ENCODE data around the gene FAM72B.
"Not testable (repeated sequence)": the region's sequence is repeated elsewhere in the genome, so short reads cannot be mapped to it uniquely, and the experiment has no call there.

FAM72B gene

DNA sequence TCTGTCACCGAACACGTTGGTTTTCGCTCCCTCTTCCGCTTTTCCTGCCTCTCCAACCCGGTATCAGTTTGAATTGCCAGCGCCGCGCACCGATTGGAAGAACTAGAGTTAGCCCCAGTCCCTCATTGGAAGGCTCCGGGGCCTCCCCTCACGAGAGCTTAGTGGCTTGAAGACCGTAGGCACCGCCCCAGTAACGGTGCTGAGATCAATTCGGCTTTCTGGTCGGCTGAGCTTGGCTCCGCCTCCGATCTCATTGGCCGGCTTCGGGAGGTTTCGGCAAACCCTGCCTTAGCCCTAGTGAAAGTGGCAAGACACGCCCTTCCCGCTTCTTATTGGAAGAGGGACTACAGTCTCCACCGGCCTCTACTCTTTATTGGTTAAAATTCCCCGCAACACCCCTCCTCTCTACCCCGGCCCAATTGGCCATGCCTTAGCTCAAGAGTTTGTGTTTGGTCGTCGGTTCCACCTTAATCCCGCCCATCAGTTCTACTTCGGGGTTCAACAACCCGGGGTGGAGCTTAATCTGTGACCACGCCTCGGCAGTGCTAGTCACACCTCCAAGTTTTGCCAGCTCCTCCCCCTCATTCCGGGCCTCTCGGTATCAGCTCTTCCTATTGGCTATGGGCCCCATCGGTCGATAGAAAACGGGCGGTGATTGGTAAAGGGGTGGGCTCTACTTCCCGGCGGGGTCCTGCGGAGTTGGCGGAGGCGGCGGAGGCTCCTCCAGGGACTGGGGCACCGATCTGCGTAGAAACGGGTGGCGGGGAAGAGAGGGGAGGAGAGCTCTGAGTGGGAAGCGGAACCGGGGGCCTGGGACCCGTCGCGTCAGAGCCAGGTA, at the start of gene FAM72B, which contains the start of gene SRGAP2C:
Gene FAM72B, minus strand, starts transcription at position 51 of the 838 bp plus-strand sequence. CDS start 851 bp downstream, outside the sequence.
Gene SRGAP2C, plus strand, starts transcription at position 686 of the 838 bp plus-strand sequence. CDS start 2,472 bp downstream, outside the sequence.
- DNase-seq (ENCODE audit: low read depth, low spot score), result peak; percentile 98

DNA sequence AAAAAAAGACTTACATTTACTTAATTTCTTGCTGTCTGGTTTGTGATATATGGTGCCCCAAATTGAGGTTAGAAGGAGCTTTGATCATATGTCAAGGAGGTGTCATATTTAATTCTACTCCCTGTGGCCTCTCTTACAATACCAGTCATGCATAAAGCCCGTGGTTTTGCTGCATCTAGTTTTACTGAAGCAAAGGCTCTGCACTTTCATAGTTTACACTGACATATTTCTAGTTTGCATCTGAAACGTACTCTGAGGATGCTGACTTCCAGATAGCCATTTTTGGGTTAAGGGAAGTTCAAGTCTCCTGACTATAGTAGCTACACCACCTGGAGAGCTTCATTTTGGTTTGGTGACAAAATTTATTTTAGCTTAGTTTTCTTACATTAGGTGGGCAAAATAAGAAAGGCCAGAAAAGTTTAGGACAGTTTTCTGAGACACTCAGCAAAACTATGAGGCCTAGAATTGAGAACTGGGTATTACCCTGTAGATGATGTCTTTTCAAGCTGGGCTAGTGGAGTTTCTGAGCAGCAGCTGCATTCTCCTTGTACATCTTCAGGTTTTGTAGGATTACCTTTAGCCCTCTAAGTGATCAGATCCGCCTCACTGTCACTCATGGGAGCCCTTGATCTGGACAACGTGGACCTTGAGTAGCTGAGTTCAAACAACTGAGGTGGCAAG, 48.4 kb upstream of the FAM72B start:
- not testable (repeated sequence) for DNase-seq (ENCODE audit: low read depth, low spot score)

DNA sequence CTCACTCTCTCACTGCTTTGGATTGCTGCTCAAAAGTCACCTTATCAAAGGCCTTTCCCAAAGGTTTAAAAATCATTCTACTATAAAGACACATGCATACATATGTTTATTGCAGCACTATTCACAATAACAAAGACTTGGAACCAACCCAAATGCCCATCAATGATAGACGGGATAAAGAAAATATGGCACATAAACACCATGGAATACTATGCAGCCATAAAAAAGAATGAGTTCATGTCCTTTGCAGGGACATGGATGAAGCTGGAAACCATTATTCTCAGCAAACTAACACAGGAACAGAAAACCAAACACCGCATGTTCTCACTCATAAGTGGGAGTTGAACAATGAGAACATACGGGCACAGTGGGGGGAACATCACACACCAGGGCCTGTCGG, 46.5 kb upstream of the FAM72B start:
- not testable (repeated sequence) for DNase-seq (ENCODE audit: low read depth, low spot score)

DNA sequence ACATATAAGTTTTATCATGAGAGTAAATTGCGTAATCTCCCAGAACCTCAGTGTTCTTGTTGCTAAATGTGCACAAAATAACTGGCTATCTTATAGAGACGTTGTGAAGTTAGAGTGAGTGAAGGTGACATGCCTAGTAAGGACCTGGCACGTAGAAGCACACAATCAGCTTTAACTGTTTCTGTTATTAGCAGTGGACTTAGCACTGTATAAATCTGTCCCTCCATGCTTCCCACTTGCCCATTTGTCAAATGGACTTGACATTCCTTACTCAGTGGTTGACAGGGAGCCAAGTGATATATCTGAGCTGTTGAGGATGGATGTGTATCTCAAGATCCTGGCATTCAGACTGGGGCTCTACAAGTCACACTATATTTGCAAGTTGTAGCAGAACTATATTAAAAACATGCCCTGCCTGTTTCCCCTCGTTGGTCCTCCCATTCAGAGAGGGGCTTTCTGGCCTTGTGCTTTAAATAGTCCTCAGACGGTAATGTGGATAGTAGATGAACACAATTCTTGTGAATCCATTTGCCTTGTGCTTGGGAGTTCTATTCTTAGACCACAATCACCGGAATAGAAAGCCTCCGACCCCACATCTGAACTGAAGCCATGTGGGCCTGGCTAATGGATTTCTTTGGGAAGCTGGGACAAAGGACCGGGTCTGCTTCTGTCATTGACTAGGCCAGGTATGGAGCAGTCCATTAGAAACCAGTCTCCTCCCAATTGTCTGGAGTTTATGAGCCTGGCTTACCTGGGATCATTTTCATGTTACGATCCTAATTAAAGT, 43.6 kb upstream of the FAM72B start:
- DNase-seq (ENCODE audit: low read depth, low spot score), result not testable (repeated sequence)

DNA sequence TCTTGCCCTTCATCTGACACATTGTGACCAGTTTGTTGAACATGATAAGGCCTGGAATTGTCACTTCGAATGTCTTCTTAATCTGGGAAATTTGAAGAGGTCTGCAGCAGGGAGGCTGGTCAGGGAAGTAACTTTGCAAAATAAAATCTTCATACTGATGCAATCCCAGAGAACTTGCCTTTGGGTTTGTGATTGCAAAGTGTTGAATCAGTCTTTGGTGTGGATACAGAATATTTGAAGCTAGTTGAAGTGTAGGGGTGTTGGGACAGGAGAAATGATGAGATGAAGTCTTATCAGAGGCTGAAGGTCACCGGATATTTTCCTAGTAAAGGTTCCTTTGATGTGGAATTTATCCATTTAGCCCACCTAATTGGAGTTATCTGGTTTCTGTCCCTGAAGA, 42.8 kb upstream of the FAM72B start:
- not testable (repeated sequence) for DNase-seq (ENCODE audit: low read depth, low spot score)

DNA sequence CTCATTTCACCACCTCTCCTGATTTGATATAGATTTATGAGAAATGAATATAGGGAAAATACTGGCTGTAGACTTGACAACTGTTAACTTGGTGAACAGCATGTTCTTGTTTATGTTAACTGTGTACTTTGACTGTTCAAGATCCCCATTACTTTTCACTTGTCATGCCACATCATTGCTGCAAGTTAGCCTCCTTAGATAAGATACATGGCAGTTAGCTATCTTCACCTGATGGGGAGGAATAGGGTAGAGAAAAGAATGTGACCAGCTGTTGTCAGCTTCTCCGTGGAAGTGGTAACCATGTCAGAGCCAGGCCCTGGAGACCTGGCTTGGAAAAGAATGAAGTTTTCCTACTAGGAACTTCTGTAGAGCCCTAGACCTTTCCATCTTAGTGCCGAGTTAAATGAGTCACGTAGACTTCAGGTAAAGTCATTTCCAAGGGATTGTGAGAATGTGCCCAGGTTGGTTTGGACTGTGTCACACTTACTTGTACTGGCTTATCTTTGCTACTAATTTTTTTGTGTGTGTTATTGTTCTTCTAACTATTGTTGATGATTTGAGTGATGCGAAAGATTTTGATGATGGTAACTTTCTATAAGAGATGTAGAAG, 42.3 kb upstream of the FAM72B start:
- DNase-seq (ENCODE audit: low read depth, low spot score), result not testable (repeated sequence)

DNA sequence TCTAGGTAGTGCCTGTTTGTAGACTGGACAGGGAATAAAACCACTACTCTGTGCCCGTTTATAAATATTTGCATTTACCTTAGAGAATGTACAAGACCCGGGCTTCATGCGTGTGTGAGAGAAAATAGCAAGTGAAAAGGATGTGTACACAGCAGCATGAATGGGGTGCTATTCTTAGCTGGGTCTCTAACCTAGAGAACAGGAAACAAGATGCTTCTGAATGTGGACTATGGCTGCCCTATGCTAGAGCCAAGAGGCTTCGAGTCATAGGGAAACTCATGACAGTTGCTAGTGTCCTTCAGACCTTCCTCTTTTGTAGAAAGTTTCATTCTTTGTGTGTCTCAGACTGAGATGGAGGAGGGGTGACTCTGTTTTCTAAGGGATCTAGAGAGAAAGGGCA, 40.6 kb upstream of the FAM72B start:
- DNase-seq (ENCODE audit: low read depth, low spot score), result not testable (repeated sequence)

DNA sequence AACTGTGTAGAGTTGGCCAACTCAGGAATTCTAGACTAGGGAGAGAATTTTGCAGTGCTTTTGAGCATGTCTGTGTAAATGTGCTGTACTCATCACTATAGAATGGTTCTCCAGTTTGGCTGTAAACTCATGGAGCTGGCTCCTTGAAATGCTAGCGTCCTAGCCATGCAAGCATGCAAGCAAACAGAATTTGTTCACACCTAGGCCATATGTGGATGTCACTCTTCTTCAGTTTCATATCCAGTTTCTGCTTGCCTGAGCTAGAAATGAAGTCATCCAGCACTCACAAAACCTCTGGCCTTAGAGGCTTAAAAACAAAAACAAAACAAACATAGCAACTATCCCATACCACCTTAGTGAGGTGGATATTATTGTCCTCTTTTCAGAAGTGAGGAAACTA, 37.6 kb upstream of the FAM72B start:
- not testable (repeated sequence) for DNase-seq (ENCODE audit: low read depth, low spot score)

DNA sequence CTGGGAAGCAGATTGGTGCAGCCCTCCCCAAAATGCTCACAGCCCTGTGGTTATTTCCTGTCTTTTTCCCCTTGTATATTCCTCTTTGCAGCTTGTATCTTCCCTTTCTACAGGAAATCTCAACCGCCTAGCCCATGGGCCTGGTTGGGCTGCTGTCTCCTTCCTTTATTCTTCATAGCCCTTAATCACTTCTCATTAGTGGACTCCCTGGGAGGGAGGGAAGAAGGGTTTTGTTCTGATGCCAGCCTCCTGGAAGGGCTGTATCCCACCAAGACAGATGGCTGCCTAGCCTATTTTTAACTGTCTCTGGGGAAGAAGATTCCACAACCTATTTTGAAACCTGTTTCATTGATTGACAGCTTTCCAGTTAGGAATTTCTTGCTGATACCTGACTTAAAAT, 32.5 kb upstream of the FAM72B start:
- DNase-seq (ENCODE audit: low read depth, low spot score), result not testable (repeated sequence)

DNA sequence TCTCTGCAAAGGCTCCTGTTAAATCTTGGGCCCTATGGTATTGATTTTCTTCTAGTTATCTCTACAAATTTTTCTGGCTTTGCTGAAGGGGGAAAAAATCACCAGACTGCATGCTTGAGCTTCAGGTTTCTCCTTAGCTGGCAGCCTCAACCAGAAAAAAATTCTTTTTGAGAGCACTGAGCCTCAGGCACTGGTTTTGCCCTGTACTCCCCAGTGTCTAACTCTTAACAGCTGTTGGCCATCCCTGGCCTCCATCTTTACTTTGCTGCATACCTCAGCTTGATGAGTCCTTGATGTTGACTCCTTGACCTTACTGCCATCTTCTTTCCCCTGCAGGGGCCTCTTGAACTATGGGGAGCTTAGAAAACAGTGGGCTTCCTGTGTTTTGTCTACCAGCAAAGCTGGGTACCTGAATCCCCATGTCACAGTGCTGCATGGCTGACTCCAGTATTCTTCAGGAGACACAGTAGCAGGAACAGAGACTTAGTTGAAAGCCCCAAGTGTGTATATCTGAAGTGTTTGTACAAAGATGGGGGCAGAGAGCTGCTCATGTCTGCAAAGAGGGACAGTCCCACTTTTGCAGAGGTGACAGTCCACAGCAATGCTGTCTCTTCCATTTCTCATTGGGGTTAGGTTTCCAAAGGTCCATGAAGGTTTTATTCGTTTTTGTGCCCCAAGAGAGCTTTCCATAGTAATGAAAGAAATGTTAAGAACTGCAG, 31.7 kb upstream of the FAM72B start:
- DNase-seq (ENCODE audit: low read depth, low spot score), result not testable (repeated sequence)

DNA sequence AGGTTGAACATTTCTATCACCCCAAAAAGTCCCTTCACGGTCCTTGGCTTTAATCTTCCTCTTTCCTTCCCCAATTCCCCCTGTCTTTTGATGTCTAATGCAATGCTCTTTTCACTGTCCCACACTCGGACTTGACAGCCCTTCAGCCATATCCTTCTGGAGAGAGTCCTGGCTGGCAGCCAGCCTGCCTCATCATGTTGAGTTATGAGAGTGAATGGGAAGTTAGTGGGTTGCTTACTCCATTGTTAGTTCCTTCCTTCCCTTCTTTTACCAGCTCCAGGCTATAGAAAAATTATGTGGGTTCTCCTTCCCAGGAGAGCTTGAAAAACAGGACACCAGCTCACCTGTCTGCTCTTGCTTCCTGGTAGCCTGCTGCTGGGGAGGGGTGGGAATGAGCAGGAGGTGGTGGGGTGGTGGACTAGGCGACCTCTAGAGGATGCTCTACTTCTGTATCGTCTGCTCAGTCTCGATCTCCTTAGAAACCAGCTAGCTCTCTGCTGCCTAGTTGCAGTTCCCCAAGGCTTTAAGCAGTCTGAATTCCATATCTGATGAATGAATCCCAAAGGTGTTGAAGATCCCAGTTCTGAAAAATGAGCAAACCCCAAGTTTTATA, 30.5 kb upstream of the FAM72B start:
- not testable (repeated sequence) for DNase-seq (ENCODE audit: low read depth, low spot score)

DNA sequence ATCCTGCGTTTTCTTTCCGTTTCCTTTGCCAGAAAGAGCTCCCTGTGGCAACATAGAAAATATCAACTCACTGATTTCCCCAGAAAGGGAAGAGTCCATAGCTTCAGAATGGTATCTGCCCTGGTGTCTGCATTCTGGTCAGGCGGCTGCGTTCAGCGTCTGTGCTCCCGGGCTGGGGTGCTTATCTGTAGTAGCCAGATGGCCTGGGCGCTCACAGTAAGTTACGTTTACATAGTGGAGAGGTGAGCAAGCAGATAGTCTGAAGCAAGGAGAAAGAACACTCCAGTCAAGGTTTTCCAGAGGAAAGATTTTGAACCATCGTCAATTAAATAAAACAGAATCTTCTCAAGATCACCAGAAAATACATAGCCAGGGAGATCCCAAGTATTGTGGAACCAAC, 29.4 kb upstream of the FAM72B start:
- DNase-seq (ENCODE audit: low read depth, low spot score), result not testable (repeated sequence)

DNA sequence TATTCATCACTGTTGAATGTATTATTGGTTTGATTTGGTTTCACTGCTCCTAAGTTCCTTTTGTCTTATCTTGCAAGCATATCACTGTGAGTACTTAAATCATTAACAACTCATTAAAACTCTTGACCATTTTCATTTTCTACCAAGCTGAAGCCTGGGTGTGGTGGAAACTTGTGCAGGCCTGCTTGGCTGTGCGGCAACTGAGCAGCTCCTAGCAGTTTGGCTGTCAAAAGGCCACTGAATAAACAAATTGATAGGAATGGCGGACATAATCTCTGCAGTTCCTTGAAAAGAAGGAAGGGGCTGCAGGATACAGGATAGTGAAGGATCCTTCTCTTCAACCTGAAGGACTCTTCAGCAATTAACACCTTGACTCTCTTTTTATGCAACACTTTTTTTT, 26.6 kb upstream of the FAM72B start:
- not testable (repeated sequence) for DNase-seq (ENCODE audit: low read depth, low spot score)

DNA sequence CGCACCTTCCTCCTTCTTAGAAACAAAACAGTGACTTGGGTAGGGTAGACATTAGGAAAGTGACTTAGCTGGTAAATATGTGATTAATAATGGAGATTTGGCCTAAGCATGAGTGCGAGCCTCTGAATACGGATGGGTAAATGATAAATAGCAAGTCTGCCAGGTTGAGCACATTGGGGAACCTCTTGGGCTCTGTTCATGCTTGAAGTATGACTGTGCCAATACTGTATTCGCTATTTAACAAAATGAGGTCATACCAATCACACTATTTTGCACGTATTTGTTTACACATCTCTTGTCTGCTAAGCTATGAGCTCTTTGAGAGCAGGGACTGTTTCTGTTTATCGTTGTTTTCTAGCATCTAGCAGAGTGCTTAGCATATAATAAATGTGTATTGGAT, 24.2 kb upstream of the FAM72B start:
- DNase-seq (ENCODE audit: low read depth, low spot score), result not testable (repeated sequence)

DNA sequence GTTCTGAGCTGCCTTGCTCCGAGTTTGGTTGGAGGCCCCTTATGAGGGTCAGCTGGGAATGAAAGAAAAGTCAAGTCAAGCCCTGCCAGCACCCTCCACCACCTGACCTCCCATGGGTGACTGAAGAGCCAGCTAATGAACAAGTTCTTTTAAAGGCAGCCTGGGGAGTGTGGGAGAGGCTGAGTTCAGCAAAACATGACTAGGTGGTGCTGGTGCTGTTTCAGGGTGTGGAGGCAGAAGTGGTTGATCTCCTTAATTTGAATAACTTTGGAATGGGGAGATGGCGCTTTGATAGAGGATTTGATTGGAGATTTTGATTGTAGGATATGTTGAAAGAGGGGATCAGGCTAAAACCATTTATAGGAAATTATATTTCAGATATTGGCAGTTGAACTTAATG, 23.2 kb upstream of the FAM72B start:
- not testable (repeated sequence) for DNase-seq (ENCODE audit: low read depth, low spot score)

DNA sequence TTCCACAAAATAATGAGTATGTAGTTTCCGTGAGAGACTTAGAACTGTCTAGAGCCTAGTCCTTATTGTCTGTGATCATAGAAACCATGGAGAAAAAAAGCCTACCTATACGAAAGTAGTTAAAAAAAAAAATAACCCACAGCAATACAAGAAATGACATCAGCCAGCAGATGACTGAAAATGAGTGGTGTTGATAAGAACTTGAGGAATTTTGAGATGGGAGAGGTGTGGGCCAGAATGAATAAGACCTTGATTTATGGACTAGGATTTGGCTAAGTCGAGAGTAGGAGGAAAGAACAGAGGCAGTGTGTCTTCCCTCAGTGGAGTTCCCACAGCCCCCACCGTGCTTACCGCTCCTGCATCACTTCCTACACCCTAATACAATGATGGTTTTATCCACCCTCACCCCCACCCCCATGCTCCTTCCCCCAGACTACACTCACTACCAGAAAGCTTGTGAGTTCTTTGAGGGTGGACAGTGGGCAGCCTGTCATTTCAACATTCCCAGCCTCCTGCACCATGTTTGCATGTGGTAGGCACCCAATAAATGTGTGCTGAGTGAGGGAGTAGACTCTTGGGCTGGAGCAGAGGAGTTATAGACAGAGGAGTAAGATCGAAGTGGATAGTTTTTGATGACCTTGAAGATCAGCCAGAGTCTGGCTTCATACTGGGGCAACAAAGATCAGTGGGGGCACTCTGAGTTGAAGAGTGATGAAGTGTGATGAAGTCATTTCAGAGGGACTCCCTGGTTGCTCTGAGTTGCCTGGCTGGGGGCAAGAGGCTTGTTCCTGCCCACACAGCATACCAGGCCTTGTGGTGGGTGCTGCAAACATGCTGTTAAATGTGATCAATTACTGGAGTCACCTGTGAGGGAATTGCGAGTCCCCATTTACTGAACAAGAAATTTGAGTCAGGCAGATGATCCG, 21.9 kb upstream of the FAM72B start:
- DNase-seq (ENCODE audit: low read depth, low spot score), result not testable (repeated sequence)

DNA sequence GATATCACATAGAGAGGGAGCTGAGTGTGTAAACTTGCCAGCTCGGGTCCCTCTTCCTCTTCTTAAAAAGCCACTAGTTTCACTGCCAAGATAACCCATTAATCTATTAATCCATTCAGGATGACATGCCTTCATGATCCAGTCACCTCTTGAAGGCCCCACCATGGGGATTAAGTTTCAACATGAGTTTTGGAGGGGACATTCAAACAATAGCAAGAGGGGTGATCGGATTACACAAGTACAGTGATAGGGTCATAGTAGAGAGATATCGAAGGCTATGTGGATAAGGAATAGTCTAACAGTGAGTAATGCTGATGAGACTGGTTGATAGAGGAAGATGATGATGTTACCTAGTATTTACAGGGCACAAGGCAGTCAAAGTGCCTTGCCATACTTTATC, 18.8 kb upstream of the FAM72B start:
- not testable (repeated sequence) for DNase-seq (ENCODE audit: low read depth, low spot score)

DNA sequence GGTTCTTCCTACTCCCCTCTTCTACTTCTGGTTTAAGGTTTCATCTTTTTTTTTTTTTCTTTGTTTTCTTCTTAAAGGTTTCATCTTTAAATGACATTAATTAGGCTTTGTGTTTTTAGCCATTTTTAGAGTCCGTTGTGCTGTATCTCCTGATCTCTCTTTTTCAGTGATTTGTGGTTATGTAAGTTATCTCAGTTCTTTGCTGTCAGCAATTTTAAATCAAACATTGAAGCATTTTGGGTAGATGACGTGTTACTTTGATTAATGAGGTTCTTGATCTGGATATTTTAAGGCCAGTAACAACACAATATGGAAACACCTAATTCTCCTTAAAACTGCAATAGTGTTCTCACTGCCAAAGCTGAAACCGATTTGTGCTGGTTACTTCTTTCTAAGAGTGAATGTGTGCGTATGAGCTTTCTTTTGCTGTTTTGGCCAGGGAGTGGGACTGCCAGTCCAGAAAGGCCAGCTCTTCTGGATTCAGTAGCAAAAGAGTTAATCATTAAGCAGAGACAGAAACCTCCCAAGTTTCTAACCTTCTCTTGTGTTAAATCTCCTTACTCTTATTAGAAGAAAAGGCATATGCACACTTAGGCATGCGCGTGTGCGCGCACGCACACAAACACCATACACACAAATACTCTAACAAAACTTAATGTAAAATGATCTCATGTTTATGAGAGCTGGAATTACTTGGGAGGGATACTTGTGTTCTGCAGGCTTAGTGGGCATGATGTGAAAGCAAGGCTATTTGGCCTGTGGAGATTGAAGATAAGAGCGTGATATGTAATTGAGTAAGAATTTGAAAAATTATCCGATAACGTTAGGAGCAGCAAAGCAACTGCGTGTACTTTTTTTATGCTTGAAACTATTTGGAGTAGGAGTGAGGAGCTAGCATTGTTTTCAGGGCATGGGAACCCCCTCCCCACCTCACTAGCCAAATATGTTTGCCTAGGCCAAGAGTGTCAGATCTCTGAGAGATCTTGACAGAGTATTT, 17.1 kb upstream of the FAM72B start:
- DNase-seq (ENCODE audit: low read depth, low spot score), result peak; percentile 35
